KMS-11 (cell line): ENCODE results near the gene GPA33.

Source experiments
- H2AFZ ChIP-seq: fragments of 200-600 bp; sonication (generic); 2 replicates; pipeline ENCODE4 v1.6.1; 2016; ENCODE audit warnings: antibody characterized with exemption, mixed run types, low read depth
- H3K27ac ChIP-seq: fragments of 200-600 bp; sonication (generic); 2 replicates; pipeline ENCODE4 v1.6.1; 2016; ENCODE audit warnings: mild to moderate bottlenecking, mixed run types
- H3K27me3 ChIP-seq: fragments of 200-600 bp; sonication (generic); 2 replicates; pipeline ENCODE4 v1.6.1; 2017; ENCODE audit warnings: mild to moderate bottlenecking, low read depth, mixed run types, moderate library complexity; ENCODE audit not compliant: insufficient read depth
- H3K36me3 ChIP-seq: fragments of 200-600 bp; sonication (generic); 2 replicates; pipeline ENCODE4 v1.6.1; 2017; ENCODE audit warnings: mild to moderate bottlenecking, mixed run types; ENCODE audit not compliant: insufficient read depth
- H3K4me1 ChIP-seq: fragments of 200-600 bp; sonication (generic); 2 replicates; pipeline ENCODE4 v1.6.1; 2016; ENCODE audit warnings: mild to moderate bottlenecking, low read depth, mixed run types; ENCODE audit not compliant: poor library complexity, severe bottlenecking
- H3K4me2 ChIP-seq: fragments of 200-600 bp; sonication (generic); 2 replicates; pipeline ENCODE4 v1.7.0; 2016; ENCODE audit warnings: mild to moderate bottlenecking, mixed run types
- H3K4me3 ChIP-seq: fragments of 200-600 bp; sonication (generic); IDR thresholded peaks from 2 replicates; pipeline ENCODE4 v1.6.1; 2017; ENCODE audit warnings: low read depth, low read length, mixed read lengths; ENCODE audit not compliant: insufficient read depth
- H3K79me2 ChIP-seq: fragments of 200-600 bp; sonication (generic); 2 replicates; pipeline ENCODE4 v1.6.1; 2016; ENCODE audit warnings: low read depth, mixed run types; ENCODE audit not compliant: insufficient read depth
- H3K9ac ChIP-seq: fragments of 200-600 bp; sonication (generic); 2 replicates; pipeline ENCODE4 v1.6.1; 2016; ENCODE audit warnings: mild to moderate bottlenecking, mixed run types
- H4K20me1 ChIP-seq: fragments of 200-600 bp; sonication (generic); 2 replicates; pipeline ENCODE4 v1.6.1; 2016; ENCODE audit warnings: mild to moderate bottlenecking, mixed run types; ENCODE audit not compliant: insufficient read depth
- TF ChIP-seq, protein P1 (sequence below): fragments of 200-600 bp; sonication (generic); conservative IDR thresholded peaks from 2 replicates; pipeline ENCODE4 v1.6.1; 2017; ENCODE audit warnings: low read depth, mild to moderate bottlenecking, antibody characterized with exemption, low read length, moderate library complexity, mixed read lengths

GPA33 gene

DNA sequence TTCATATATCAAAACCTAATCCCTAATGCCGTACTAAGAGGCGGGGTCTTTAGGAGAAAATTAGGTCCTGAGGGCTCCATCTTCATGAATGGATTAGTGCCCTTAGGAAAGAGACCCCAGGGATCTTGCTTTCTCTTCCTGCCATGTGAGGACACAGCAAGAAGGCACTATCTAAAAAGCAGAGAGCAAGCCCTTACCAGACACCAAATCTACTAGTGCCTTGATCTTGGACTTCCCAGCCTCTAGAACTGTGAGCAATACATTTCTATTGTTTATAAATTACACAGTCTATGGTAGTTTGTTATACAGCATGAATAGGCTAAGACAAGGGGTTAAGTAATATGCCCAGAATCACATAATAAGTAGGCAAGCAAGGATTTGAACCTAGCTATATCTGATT, 46.6 kb upstream of the GPA33 start:
- Histone ChIP-seq H3K9ac (no peak overlapping the region), H3K4me2 (no peak overlapping the region), H3K79me2 (no peaks in the 10 kb centered on the region), H3K36me3 (no peaks in the 10 kb centered on the region), H3K27me3 (no peaks in the 10 kb centered on the region), H3K4me1 (no peaks in the 10 kb centered on the region), H3K27ac (no peak overlapping the region), H2AFZ (no peak overlapping the region), H3K4me3 (no peak overlapping the region), H4K20me1 (no peaks in the 10 kb centered on the region)
- TF ChIP-seq, protein P1, sequence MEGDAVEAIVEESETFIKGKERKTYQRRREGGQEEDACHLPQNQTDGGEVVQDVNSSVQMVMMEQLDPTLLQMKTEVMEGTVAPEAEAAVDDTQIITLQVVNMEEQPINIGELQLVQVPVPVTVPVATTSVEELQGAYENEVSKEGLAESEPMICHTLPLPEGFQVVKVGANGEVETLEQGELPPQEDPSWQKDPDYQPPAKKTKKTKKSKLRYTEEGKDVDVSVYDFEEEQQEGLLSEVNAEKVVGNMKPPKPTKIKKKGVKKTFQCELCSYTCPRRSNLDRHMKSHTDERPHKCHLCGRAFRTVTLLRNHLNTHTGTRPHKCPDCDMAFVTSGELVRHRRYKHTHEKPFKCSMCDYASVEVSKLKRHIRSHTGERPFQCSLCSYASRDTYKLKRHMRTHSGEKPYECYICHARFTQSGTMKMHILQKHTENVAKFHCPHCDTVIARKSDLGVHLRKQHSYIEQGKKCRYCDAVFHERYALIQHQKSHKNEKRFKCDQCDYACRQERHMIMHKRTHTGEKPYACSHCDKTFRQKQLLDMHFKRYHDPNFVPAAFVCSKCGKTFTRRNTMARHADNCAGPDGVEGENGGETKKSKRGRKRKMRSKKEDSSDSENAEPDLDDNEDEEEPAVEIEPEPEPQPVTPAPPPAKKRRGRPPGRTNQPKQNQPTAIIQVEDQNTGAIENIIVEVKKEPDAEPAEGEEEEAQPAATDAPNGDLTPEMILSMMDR, result no peak

DNA sequence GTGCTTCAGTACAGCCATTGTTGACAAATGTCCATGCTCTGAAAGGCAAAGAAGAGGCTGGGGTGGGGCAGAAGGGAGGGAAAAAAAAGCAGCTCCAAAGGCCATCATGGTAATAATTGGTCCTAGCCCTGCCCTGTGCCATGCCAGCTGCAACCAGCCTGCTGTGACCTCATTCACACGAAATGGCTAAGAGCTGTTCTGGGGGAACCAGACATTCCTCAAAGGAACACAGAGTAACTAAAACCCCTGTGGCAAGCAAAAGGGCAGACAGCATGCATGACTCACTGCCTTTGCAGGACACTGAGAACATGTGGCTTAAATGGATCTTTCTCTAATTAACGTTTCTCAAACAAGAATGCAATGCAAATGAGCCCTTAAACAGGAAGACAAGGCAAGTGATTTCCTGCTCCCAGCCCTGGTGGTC, 46.0 kb upstream of the GPA33 start:
- Histone ChIP-seq H3K4me1 (no peaks in the 10 kb centered on the region), H4K20me1 (no peaks in the 10 kb centered on the region), H3K4me3 (no peak overlapping the region), H2AFZ (0 out of 2 replicates have a peak overlapping the region, but pooled peaks have one; percentile 0), H3K27me3 (no peaks in the 10 kb centered on the region), H3K9ac (no peak overlapping the region), H3K27ac (no peak overlapping the region), H3K79me2 (no peaks in the 10 kb centered on the region), H3K4me2 (no peak overlapping the region), H3K36me3 (no peaks in the 10 kb centered on the region)
- TF ChIP-seq, protein P1, result no peak

DNA sequence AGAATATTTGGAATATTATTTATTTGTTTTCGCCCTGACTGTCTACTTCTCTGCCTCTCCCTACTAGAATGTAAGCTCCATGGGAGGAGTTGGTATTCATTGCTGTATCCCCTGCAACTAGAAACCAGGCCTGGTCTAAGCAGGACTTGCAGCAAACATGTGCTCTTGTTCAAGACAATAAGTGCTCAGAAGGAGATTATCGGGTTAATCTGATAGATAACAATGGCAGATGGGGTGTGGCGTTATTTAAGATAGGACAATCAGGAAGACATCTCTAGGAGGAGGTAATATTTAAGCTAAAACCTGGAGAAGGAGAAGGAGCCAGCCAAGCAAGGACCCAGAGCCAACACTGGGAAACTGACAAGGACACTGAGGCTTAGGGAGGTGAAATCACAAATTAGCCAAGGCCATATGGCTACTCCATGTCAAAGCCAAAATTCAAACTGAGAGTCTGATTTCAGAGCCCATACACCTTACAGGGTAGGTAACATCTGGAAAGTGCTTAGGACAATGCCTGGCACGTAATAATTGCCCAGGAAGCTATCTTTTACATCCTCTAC, 45.2 kb upstream of the GPA33 start:
- Histone ChIP-seq H2AFZ (no peak overlapping the region), H3K79me2 (no peaks in the 10 kb centered on the region), H3K4me3 (no peak overlapping the region), H3K4me2 (no peak overlapping the region), H4K20me1 (no peaks in the 10 kb centered on the region), H3K4me1 (no peaks in the 10 kb centered on the region), H3K27ac (no peak overlapping the region), H3K36me3 (no peaks in the 10 kb centered on the region), H3K9ac (no peak overlapping the region), H3K27me3 (no peaks in the 10 kb centered on the region)
- TF ChIP-seq, protein P1, result no peak

DNA sequence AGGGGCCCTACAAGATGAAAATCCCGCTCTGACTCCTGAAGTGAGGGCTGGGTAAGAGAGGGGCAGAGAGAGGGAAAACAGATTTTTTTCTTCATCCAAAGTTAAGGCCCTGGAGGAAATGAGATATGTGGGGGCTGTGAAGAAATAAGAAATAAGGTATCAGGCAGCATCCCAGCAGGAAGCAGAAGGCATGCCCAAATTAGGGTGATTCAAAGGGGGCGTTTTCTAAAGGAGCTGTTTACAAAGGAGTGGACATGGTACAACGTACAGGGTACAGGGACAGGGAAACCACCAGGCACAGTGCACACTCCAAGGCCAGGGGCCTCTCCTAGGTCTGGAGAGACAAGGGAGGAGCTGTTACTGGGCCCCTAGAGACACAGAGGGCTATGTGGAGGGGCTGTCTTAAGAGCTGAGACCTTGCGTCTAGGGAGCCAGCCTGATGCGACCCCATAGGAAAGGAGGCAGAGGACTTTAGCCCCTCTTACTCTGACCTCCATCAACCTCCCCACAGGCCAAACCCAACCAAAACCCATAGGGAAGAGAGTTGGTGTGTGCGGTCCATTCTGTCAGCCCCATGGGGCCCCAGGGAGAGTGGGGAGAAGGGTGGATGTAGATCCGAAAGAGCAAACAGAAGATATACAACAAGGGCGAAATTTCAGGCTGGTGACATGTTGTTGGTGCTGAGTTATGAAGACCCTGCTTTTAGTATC, 42.3 kb upstream of the GPA33 start:
- H3K36me3 ChIP-seq, result no peaks in the 10 kb centered on the region
- H3K4me1 ChIP-seq, result no peaks in the 10 kb centered on the region
- H2AFZ ChIP-seq, result no peak overlapping the region
- H3K27me3 ChIP-seq, result no peaks in the 10 kb centered on the region
- H3K27ac ChIP-seq, result no peak overlapping the region
- no peaks in the 10 kb centered on the region for H3K79me2 ChIP-seq
- no peak overlapping the region for H3K4me2 ChIP-seq
- TF ChIP-seq, protein P1, result no peak
- H3K9ac ChIP-seq, result no peak overlapping the region
- no peaks in the 10 kb centered on the region for H4K20me1 ChIP-seq
- no peak overlapping the region for H3K4me3 ChIP-seq
